GM11168 (cell line): ENCODE results near the gene PDLIM4.

Experiments used
- in situ Hi-C: fragments of 300-500 bp; cut with MboI; formaldehyde crosslinking; loops from one replicate; pipeline ENCODE4 v1.12.0; 2022; ENCODE audit warnings: low sequenced_read_pairs; ENCODE audit not compliant: unreplicated experiment

Gene PDLIM4

DNA sequence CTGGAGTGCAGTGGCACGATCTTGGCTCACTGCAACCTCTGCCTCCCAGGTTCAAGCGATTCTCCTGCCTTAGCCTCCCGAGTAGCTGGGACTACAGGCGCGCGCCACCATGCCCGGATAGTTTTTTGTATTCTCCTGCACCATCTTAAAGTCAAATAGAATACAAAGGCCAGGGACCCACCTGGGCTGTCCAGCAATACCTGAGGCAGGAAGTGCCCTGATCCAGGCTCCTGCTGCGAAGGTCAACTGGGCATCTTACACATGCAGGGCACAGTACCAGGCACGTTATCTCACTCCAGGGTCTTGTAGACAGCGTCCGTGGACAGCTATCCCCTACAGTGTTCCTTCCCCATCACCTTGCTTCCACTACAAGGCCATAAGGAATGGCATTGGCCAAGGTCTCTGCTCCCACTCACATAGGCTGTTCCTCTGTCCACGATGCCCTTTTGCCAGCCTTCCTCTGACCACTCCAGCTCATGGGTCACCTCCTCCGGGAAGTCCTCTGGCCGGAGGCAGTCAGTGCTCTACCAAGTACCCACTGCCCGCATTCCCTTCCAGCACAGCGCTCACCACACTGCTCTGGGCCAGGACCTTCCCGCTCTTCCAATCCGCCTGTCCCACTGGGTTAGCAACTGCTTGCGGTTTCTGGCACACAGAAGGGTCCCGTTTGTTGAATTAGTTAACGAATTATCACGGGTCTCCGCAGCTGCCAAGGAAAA is 30.8 kb upstream of the PDLIM4 start:
- in situ Hi-C loops = no loop called here

DNA sequence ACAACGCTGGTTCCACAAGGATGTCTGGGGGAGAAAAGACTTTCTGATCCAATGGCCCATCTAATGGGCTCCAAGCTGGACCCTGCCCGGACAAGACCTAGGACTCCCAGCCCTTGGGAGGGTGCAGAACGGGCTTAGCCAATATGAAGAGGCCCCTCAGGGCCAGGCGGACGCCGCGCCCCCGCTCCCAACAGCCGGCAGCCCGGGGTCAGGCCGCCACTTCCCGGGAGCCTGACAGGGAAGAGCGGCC is 30.3 kb upstream of the PDLIM4 start:
- in situ Hi-C loops = no loop called here

DNA sequence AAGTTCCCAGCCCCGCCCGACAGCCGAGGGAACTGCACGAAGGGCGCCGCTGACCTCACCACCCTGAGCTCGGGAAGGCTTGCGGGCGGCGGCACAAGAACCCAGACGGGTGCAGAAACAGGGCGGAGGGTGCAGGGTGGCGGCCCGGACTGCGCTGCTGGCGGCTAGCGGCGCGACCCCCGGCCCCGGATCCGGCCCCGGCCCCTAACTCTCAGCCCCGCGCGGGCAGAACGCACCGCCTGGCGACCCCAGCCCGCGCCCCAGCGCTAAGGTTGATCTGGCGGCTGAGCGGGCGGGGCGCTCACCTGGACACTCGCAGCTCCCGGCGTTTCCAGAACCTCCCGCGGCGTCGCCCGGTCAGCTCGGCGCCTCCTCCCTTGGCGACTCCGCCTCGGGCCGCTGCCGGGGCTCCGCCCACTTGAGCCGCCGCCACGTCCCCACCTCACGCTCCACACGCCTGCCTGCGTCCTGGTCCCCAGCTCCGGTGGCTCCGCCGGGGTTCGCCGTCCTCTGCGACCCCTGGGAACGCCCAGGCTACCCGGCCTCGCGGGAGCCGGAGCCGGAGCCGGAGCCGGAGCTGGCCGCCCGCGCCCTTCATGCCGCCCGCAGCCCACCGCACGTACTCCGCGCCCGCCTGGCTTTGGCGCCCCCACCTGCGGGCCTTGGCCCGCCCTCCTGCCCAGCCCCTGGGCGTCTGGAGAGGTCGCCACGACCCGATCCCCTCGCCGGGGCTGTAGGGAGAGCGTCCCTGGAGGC is 29.8 kb upstream of the PDLIM4 start, which contains the start of gene P4HA2:
Gene P4HA2, minus strand, starts transcription at position 369 of the 756 bp plus-strand sequence. CDS start 9,227 bp downstream, outside the sequence.
- in situ Hi-C loops = no loop called here

DNA sequence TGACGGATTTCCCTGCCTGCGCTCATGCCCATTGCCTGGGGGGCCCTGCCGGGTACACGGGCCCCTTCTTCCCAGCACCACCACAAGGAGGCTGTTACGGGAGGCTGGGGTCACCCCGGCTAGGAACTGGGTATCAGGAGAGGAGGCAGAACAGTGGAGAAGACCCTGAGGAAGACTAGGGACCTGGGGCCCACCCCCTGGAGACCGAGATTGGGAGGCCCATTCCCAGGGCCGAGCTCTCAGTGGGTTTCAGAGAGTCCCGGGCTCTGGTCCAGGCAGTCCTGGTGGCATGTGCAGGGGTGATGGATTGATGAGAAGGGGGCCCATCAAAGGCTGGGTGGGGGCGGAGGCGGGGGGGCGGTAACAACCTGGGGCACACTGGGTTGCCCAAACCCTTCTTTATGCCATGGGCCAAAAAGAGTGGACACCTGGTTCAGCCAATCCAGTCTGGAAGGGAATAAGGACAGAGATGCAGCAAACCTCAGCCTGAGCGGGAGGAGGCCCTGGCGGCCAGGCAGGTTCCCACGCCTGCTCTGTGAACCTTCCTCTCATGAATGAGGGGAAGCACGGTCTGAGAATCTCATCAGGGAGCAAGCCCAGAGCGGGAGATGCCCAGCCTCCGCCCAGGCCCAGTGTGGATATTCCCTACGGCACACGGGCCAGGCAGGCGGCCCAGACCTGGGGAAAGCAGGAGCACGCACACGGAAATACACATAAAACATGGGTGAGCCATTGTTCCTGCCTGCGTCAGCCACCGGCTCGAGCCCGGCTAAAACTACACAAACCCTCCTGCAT is 29.1 kb upstream of the PDLIM4 start:
- in situ Hi-C loops = no loop called here

DNA sequence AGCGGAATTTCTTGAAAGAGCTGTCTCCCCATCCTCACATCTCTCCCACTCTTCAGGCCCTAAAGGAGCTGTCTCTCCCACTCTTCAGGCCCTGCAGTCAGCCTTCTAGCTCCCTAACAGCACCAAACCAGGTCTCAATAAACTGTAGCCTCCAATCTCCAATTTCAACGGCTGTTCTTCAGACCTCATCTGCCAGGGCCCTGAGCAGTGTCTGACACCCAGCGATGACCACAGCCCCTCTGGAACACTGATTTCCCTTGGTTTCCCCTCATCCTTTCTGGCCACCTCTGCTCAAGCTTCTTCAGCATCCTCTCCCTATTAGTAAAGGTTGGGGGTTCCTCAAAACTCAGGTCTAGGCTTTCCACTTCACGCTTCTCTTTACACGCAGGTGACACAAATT is 28.3 kb upstream of the PDLIM4 start:
- in situ Hi-C loops = no loop called here

DNA sequence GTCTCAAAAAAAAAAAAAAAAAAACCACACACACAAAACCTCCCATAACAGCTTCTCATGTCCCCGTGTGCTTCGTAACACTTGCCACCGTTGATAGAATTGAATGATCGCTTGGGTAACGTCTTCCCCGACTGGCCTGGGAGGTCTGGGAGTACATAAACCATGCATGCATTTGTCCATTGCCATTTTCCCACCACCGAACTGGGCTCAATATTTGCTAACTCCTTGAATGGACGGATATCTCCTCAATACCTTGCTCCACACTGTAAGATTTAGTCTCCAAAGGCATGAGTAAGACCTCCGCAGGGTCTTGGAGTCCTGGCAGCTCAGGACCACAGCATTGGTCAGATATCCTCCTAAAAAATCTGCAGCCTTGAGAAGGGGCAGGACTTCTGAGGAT is 26.6 kb upstream of the PDLIM4 start:
- in situ Hi-C loops = no loop called here

DNA sequence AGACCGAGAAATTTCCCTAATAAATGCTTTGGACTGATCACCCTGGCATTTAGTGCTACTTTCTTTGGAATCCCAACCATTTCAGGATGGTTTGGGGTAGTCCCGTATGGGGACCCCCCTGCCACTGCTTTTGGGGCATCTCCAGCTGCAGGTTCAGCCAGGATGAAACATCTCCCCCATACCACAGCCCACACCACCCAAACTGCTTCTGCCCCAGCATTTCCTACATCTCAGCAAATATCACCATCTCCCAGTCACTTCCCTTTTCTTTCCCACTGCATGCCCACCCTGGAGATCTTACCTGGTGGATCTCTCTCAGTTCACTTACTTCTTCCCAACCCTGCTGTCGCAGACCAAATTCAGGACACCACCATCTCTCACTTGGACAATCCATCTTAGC is 25.0 kb upstream of the PDLIM4 start:
- in situ Hi-C loops = no loop called here

DNA sequence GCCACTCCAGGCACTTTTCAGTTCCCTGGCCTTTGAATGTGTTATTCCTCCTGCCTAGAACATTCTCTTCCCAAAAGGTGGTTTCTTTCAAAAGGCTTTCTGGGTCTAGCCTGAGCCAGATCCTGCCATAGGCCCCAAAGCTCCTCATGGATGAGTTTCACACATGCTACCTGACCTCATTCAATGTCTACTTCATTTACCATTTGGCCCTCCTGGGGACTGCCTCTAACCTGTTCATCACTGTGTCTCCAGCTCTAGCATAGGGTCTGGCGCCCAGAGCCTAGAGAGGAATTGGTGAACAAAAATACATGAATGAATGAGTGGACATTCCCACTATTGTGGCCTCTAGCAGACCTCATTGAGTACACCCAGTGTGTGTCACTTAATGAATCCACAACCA is 24.4 kb upstream of the PDLIM4 start:
- in situ Hi-C loops = no loop called here

DNA sequence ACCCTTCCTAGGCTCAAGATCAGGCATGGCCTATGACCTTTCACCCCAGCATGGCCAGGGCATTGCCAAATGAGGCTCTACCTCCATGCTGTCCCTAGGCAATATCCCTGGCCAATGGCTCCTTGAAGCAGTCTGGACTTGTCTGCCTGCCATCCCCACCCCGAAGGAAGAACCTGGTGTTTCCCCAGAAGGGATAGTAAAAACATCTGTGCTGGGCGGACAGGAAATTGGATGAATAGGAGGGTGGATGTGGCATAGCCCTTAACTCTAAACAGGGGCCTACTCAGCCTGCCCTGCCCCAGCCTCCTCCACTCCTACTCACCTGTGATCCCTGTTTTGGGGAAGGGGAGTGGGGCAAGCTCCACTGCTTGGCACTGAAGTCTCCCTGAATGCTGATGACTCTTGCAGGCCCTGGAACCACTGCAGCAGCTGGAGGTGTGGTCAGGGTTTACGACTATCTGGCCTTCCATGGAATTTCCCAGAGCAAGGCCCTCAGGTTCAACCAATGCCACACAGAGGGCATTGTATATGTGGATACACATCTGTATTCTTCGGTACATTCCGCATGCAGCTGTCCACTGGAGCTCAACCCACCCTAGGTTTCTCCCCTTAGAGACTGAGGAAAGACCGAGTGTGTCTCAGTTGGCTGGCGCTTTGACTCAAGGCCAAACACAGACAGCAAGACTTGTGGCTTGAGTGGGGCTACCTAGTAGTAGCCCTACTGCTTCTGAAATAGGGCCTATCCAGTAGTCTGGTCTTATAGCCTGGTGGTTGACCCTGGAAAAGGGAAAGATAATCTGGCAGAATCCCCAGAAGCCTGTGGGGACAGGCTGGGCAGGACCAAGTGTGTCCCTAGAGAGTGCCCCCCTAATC is 23.4 kb upstream of the PDLIM4 start:
- in situ Hi-C loops = no loop called here

DNA sequence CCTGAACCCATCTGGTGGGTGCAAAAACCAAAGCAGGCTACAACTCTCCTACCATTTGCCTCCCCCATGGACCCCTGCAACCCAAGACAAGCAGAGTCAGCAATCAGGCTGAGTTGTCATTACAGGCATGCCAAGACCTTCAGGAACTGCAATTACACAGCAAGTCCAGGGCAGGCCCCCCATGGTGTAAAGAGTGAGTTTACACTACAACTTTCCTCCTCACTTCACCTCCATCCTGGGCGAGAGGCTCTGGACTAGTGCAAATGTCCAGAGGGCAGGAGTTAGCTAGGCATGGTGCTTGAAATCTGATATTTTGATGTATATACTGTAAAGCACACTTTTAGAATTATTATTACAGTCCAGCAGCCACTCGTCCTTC is 22.8 kb upstream of the PDLIM4 start:
- in situ Hi-C loops = no loop called here

DNA sequence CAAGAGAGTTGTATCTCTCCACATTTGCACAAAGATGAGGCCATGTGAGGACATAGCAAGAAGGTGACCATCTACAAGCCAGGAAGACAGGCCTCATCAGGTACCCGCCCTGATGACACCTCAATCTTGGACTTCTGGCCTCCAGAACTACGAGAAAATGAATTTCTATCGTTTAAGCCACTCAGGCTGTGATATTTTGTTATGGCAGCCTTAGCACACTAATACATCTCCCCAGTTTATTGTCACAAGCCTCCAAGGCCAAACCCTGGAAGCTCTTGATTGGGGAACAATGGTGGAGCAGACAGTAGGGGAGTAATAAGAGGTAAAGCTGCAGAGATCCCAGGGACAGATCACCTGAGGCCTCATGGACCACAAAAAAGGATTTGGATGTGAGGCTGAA is 22.2 kb upstream of the PDLIM4 start:
- in situ Hi-C loops = no loop called here

DNA sequence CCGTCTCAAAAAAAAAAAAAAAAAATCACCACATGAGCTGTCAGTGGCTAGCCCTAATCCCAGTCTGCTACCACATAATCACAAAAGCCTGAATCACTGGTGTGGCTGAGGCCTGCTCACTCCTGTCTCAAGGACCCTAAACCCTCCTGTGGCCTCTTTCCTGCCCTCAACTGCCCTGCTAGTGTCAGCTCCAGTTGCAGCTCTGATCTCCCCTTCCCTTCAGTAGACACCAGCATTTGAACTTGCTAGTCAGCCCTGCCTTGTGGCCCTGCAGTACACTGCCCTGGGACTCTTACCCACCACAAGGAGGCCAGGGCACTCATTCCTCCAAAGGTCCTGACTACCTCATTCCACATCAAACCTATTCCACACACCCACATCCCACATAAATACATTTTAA is 20.4 kb upstream of the PDLIM4 start:
- in situ Hi-C loops = no loop called here

DNA sequence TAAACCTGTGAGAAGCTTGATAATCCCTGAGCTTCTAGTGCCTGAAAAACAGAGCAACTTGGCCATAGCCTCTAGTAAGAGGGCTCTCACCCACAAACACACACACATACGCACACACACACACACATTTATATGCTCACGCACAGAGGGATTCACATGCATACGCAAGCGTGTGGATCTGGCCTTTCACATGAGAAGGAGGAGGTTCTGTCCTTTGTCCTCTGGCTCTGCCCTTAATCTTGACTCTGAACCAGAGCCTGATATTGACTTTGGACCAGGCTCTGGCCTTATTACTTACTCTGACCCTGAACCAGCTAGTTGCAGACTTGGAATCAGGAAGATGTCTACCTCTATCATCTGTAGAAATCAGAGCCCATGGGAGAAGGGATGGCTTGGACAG is 19.8 kb upstream of the PDLIM4 start:
- in situ Hi-C loops = no loop called here

DNA sequence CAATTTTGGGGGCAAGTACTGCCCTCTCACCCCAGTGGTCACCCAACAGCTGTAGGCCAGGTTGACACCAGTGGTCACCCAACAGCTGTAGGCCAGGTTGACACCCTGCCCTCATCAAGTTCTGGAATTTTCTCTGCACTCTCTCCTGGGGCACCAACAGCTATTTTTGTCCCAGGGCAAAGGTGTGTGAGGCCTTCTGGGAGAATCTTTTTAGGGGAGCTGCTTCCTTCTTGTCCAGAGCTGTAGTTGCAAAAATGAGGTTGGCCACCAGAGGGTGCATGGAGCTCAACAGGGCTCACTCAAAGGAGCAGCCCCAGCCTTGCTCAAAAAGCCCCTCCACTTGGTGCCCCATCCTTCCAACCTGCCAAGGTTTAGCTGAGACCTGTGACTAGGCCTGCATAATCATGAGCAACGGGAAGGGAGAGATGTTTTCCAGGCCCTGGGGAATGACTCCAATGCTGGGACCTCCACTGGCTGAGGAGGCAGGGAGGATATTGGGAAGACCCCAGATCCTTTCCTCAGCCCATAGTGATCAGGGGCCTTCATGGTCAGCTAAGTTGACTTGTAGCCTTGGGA is 19.2 kb upstream of the PDLIM4 start:
- in situ Hi-C loops = no loop called here

DNA sequence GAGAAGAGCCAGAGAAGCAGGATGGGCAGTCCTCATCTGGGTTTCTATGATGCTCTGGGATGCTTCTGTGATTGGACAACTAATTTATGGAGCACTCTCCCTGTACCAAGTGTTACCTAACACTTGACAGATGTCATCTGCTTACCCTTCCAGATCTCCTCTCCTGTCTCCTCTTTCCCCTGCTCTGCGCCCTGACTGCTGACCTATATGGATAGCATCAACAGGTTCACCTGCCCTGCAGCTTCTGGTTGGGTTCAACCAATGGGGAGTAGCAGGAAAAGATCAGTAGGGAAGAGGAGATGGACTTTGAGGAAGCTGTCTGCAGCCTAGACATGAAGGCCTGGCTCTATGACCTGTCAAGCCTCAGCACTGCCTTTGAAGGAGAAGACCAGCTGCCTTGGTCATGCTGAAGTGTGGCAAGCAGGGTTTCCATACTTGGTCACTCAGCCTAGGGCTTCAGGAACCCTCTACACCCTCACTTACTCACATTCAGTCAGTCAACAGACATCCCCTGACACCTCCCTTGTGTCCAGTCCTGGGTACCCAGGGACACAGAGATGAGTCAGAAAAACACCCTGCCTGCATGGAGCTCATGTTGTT is 18.5 kb upstream of the PDLIM4 start:
- in situ Hi-C loops = no loop called here

DNA sequence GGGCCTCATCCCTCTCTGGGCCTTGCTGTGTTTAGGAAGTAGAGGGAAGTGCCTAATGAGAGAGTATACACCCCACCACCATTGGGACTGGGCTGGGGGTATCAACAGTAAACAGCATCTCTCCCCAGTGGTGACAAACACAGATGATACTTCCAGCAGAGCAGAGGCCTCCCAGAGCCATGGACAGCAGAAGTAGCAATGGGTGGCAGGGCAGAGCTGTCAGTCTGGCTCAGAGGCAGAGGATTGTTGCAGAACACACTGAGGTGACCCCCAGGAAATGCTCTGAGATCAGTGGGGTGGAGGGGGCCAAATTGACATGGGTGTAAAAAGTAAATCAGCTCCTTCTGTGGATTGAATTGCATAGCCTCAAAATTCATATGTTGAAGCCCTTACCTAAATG is 17.7 kb upstream of the PDLIM4 start:
- in situ Hi-C loops = no loop called here

DNA sequence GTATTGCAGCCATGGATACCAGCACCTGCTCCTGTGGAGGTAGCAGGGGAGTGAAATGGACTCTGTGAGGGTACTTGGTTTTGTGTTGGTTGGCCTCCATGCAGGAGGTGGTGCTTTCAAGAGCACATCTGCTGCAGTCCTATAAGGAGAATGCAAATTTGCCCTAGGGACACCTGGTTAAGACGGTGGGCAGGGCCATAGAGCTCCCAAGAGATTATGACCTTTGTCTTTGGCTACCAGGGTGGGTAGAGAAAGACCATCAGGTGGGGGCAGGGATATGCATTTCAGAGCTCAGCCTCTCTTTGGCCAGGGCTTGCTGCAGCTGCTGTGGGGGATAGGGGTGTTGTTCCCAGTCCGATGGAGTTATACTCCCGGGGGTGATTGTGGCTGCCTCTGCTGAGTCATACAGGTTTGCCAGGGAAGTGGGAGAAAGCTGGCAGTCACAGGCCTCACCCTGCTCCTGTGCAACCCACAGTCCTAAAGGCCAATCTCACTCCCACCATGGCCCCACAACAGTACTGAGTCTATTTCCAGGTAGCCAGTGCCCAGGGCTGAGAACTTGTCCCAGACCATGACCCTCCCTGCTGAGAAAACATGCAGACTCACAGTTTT is 14.0 kb upstream of the PDLIM4 start:
- in situ Hi-C loops = no loop called here

DNA sequence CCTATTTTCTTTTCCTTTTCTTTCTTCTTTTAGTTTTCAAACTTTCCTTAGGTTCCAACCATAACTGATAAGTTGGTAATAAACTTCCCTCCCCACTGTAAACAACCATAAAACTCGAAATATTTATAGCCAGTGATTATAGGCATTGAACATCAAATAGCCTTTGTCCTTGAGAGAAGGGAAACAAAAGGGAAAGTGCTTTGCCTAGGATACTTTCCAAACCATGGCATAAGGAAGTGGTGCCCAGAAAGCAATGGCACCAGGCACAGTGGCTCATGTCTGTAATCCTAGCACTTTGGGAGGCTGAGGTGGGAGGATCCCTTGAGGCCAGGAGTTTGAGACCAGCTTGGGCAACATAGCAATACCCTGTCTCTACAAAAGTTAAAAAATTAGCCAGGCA is 11.9 kb upstream of the PDLIM4 start:
- in situ Hi-C loops = no loop called here

DNA sequence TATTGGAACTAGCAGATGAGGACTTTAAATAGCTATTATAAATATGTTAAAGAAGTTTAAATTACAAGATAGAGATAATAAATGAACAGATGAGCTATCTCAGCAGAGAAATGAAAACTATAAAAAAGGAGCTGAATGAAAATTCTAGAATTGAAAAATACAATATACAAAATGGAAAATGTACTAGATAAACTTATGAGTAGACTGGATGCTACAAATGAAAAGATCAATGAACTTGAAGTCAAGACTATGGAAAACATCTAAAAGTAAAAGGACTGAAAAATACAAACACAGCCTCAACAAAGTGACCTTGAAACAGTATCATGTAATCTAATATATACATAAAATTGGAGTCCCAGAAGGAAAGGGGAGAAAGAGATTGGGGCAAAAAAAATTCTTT is 10.7 kb upstream of the PDLIM4 start:
- in situ Hi-C loops = no loop called here
